H9 (cell line): ENCODE results near the gene CREB3L2. TPM values are rescaled to one million over a fixed set of nuclear protein-coding genes. Genes with fewer than 3 reads are reported as not detected.
A peak's percentile ranks its signal among the peaks of the same experiment; 100 is the strongest.

Experiments used
- DNase-seq: peaks from one replicate; pipeline ENCODE4 v3.0.0-alpha.2; 2017
- H2AFZ ChIP-seq: one replicate; pipeline ENCODE4 v1.6.1; 2013; ENCODE audit warnings: mild to moderate bottlenecking, low read length, control low read depth, moderate library complexity
- H2AK5ac ChIP-seq: 2 replicates; pipeline ENCODE4 v1.6.1; 2013; ENCODE audit warnings: low read length, control low read depth, mixed read lengths; ENCODE audit not compliant: insufficient read length
- H2BK120ac ChIP-seq: one replicate; pipeline ENCODE4 v1.6.1; 2013; ENCODE audit warnings: low read depth, mild to moderate bottlenecking, low read length, control low read depth, inconsistent platforms; ENCODE audit not compliant: poor library complexity, severe bottlenecking
- H2BK12ac ChIP-seq: 2 replicates; pipeline ENCODE4 v1.6.1; 2013; ENCODE audit warnings: low read length, control low read depth, mixed read lengths, low read depth; ENCODE audit not compliant: insufficient read length
- H2BK15ac ChIP-seq: 2 replicates; pipeline ENCODE4 v1.6.1; 2013; ENCODE audit warnings: low read depth, low read length, control low read depth
- H2BK20ac ChIP-seq: one replicate; pipeline ENCODE4 v1.6.1; 2013; ENCODE audit warnings: low read depth, mild to moderate bottlenecking, low read length, control low read depth, inconsistent platforms; ENCODE audit not compliant: poor library complexity, severe bottlenecking
- H2BK5ac ChIP-seq: 2 replicates; pipeline ENCODE4 v1.6.1; 2013; ENCODE audit warnings: low read length, control low read depth, mixed read lengths; ENCODE audit not compliant: insufficient read length
- H3K14ac ChIP-seq: 2 replicates; pipeline ENCODE4 v1.6.1; 2013; ENCODE audit warnings: low read length, control low read depth; ENCODE audit not compliant: insufficient read depth
- H3K18ac ChIP-seq: 2 replicates; pipeline ENCODE4 v1.6.1; 2013; ENCODE audit warnings: low read depth, mild to moderate bottlenecking, mixed read lengths, low read length, control low read depth; ENCODE audit not compliant: insufficient read length
- H3K23ac ChIP-seq: 2 replicates; pipeline ENCODE4 v1.6.1; 2013; ENCODE audit warnings: low read length, control low read depth, mixed read lengths, low read depth; ENCODE audit not compliant: insufficient read length
- H3K23me2 ChIP-seq: 2 replicates; pipeline ENCODE4 v1.6.1; 2013; ENCODE audit warnings: low read depth, mild to moderate bottlenecking, mixed read lengths, low read length, control low read depth; ENCODE audit not compliant: insufficient read length, poor library complexity, severe bottlenecking
- H3K27ac ChIP-seq: 2 replicates; pipeline ENCODE4 v1.5.1; 2013; ENCODE audit warnings: low read length, control low read depth, mixed read lengths, low read depth; ENCODE audit not compliant: insufficient read length
- H3K27me3 ChIP-seq: 2 replicates; pipeline ENCODE4 v1.6.1; 2013; ENCODE audit warnings: low read length, control low read depth, inconsistent platforms; ENCODE audit not compliant: insufficient read depth
- H3K4ac ChIP-seq: 2 replicates; pipeline ENCODE4 v1.6.1; 2013; ENCODE audit warnings: low read depth, mild to moderate bottlenecking, control low read depth, inconsistent platforms, low read length, moderate library complexity
- H3K4me1 ChIP-seq: 2 replicates; pipeline ENCODE4 v1.6.1; 2013; ENCODE audit warnings: low read length, control low read depth, inconsistent platforms; ENCODE audit not compliant: insufficient read depth
- H3K4me2 ChIP-seq: 2 replicates; pipeline ENCODE4 v1.6.1; 2013; ENCODE audit warnings: low read length, control low read depth, mixed read lengths; ENCODE audit not compliant: insufficient read length, insufficient read depth
- H3K56ac ChIP-seq: 2 replicates; pipeline ENCODE4 v1.6.1; 2013; ENCODE audit warnings: low read depth, mild to moderate bottlenecking, mixed read lengths, low read length, control low read depth; ENCODE audit not compliant: insufficient read length
- H3K79me1 ChIP-seq: 2 replicates; pipeline ENCODE4 v1.6.1; 2013; ENCODE audit warnings: low read depth, mild to moderate bottlenecking, moderate library complexity, low read length, control low read depth, inconsistent platforms; ENCODE audit not compliant: insufficient read depth, poor library complexity, severe bottlenecking
- H3K79me2 ChIP-seq: 2 replicates; pipeline ENCODE4 v1.6.1; 2013; ENCODE audit warnings: low read length, control low read depth, inconsistent platforms; ENCODE audit not compliant: insufficient read depth
- H3K9ac ChIP-seq: 2 replicates; pipeline ENCODE4 v1.6.1; 2013; ENCODE audit warnings: low read length, control low read depth, mixed read lengths; ENCODE audit not compliant: insufficient read length; ENCODE audit errors: extremely low read depth
- H3K9me3 ChIP-seq: one replicate; pipeline ENCODE4 v1.6.1; 2013; ENCODE audit warnings: low read depth, low read length, inconsistent platforms; ENCODE audit not compliant: control insufficient read depth
- H3T11ph ChIP-seq: one replicate; pipeline ENCODE4 v1.6.1; 2013; ENCODE audit warnings: mild to moderate bottlenecking, low read length, control low read depth, inconsistent platforms
- H4K20me1 ChIP-seq: one replicate; pipeline ENCODE4 v1.6.1; 2013; ENCODE audit not compliant: control insufficient read depth, insufficient read length, insufficient read depth
- H4K5ac ChIP-seq: 2 replicates; pipeline ENCODE4 v1.6.1; 2013; ENCODE audit warnings: low read depth, mild to moderate bottlenecking, mixed read lengths, low read length, control low read depth; ENCODE audit not compliant: insufficient read length
- H4K8ac ChIP-seq: replicated peaks from 2 replicates; pipeline ENCODE4 v1.6.1; 2013; ENCODE audit warnings: low read length, control low read depth, mixed read lengths, low read depth; ENCODE audit not compliant: insufficient read length
- H4K91ac ChIP-seq: 2 replicates; pipeline ENCODE4 v1.6.1; 2013; ENCODE audit warnings: low read depth, mild to moderate bottlenecking, moderate library complexity, mixed read lengths, low read length, control low read depth; ENCODE audit not compliant: insufficient read length
- H3K27ac Mint-ChIP-seq, 3 experiments: 2 replicates in 2 of 3; 3 replicates in 1 of 3; pipeline ENCODE4 v1.8.0; 2020 to 2021; ENCODE audit warnings: mixed read lengths in 3 of 3, mild to moderate bottlenecking in 1 of 3, moderate library complexity in 1 of 3
- H3K27me3 Mint-ChIP-seq: 2 replicates; pipeline ENCODE4 v1.8.0; 2021; ENCODE audit warnings: low read depth, mild to moderate bottlenecking, moderate library complexity, mixed read lengths
- H3K36me3 Mint-ChIP-seq, 3 experiments: 2 replicates in 2 of 3; 3 replicates in 1 of 3; pipeline ENCODE4 v1.8.0; 2020 to 2021; ENCODE audit warnings: low read depth in 3 of 3, mixed read lengths in 3 of 3; ENCODE audit not compliant: insufficient read depth in 1 of 3
- H3K4me1 Mint-ChIP-seq, 2 experiments: 2 replicates each; pipeline ENCODE4 v1.8.0; 2020; ENCODE audit warnings: mixed read lengths in 2 of 2
- H3K4me3 Mint-ChIP-seq, 2 experiments: 2 replicates in 1 of 2; 3 replicates in 1 of 2; pipeline ENCODE4 v1.8.0; 2020 to 2021; ENCODE audit warnings: mild to moderate bottlenecking in 2 of 2, mixed read lengths in 2 of 2, moderate library complexity in 1 of 2
- H3K9me3 Mint-ChIP-seq, 2 experiments: 2 replicates in 1 of 2; 3 replicates in 1 of 2; pipeline ENCODE4 v1.8.0; 2020; ENCODE audit warnings: mild to moderate bottlenecking in 2 of 2, mixed read lengths in 2 of 2, moderate library complexity in 1 of 2
- CTCF ChIP-seq: fragments of 200-600 bp; sonication (generic); conservative IDR thresholded peaks from 3 replicates; pipeline ENCODE4 v1.8.0; 2021; ENCODE audit warnings: antibody characterized with exemption, mild to moderate bottlenecking
- WGBS: extraction: QIAGEN DNeasy Blood & Tissue Kit; methylation state at CpG from one replicate; pipeline ENCODE4 v1.1.7; 2013; ENCODE audit warnings: missing lambda C conversion rate, low lambda C conversion rate, mixed read lengths; ENCODE audit not compliant: insufficient read length; ENCODE audit errors: extremely low coverage; 5-methylcytosine and 5-hydroxymethylcytosine counted together
- total RNA-seq: library from RNA; stranded (reverse); gene quantifications from 2 replicates; pipeline ENCODE4 v1.2.1, GENCODE V29; 2021

The CREB3L2 gene
- total RNA-seq, 1 experiment from 2014 or later = 60.7 TPM

DNA sequence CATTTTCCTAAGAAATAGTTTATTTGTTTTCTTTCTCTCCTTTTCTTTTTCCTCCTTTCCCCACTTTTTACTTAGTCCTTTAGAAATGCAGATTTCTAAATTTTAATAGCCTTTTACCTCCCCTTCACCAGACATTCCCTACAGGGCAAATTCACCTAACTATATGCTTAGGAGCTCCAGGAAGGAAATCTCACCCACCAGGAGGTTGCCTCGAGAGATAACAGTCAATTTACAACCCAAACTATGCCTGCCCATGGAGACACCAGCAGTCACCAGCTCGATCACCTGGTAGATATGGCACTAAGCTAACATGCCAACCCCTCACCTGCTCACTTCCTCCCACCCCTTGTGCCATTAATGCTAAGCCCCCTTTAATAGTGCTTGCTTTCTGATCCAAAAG, 25.2 kb upstream of the CREB3L2 start:
- peaks cover 27 to 41% of the 10 kb centered on the region in 2 experiments for H3K9me3 Mint-ChIP-seq
- no peaks in the 10 kb centered on the region for H3K27me3 Mint-ChIP-seq
- Histone ChIP-seq H2BK20ac (no peak overlapping the region), H2BK15ac (no peak overlapping the region), H3K27me3 (no peaks in the 10 kb centered on the region), H3K4me2 (no peak overlapping the region), H3K9ac (no peak overlapping the region), H3K4ac (no peak overlapping the region), H3K18ac (no peak overlapping the region), H2AFZ (no peak overlapping the region), H3K23ac (no peak overlapping the region), H3T11ph (no peak overlapping the region), H3K27ac (no peak overlapping the region), H4K8ac (no peak overlapping the region), H4K91ac (no peak overlapping the region), H3K56ac (no peak overlapping the region), H3K79me1 (no peaks in the 10 kb centered on the region), H3K14ac (no peak overlapping the region), H3K4me1 (peaks cover 2% of the 10 kb centered on the region; the same call in 1 of the 2 replicates), H3K9me3 (peaks cover 6% of the 10 kb centered on the region), H2BK5ac (no peak overlapping the region), H2BK12ac (no peak overlapping the region), H4K5ac (no peak overlapping the region), H2BK120ac (no peak overlapping the region), H4K20me1 (no peaks in the 10 kb centered on the region), H3K79me2 (no peaks in the 10 kb centered on the region), H3K23me2 (no peaks in the 10 kb centered on the region), H2AK5ac (no peak overlapping the region)
- H3K4me1 Mint-ChIP-seq = peaks cover 38 to 40% of the 10 kb centered on the region in 2 experiments
- no peak for DNase-seq
- peaks cover 25 to 36% (median 36%) of the 10 kb centered on the region in 3 experiments for H3K36me3 Mint-ChIP-seq
- H3K27ac Mint-ChIP-seq = peak overlapping the region; percentile 36 to 95 (median 51); a peak in 5 of 7 replicates
- no peak for TF ChIP-seq CTCF
- no peak overlapping the region for H3K4me3 Mint-ChIP-seq
- WGBS = no CpG with 5 or more reads among the region's 2 CpGs
